ENCODE measurements around the gene PACRG. TPM values are rescaled to one million over a fixed set of nuclear protein-coding genes. Genes with fewer than 3 reads are reported as not detected.

PACRG gene
- polyA plus RNA-seq, 10 donors = 1.6 to 2.6 (median 2.4) TPM

DNA sequence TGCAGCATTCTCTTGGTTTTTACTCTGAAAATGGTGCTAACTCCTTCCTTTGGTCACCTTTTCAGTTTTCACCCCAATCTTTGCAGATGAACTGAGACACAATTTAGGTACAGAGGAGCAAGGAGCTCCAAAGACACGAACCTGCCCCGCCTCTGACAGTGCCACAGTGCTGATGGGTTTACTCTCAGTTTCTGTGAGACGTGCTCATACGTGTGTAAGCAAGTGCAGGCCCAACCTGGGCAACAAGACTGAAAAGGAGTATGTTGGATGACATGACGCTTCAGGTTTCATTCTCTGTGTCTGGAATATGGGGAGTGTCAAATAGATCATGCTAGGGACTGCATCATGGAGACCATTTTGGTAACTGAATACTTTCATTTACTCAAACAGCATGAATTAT is 352.5 kb downstream of the PACRG start:
- DNase-seq = no peak

DNA sequence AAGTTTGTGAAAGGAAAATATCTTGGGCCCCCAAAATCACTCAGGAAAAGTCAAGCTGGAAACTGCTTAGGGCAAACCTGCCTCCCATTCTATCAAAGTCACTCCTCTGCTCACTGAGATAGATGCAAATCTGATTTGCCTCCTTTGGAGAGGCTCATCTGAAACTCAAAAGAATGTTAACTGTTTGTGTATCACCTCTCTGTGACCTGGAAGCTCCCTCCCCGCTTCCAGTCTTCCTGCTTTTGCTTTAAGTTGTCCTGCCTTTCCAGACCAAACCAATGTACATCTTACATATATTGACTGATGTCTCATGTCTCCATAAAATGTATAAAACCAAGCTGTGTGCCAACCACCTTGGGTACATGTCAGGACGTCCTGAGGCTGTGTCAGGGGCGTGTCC is 355.4 kb downstream of the PACRG start:
- no peak for DNase-seq

DNA sequence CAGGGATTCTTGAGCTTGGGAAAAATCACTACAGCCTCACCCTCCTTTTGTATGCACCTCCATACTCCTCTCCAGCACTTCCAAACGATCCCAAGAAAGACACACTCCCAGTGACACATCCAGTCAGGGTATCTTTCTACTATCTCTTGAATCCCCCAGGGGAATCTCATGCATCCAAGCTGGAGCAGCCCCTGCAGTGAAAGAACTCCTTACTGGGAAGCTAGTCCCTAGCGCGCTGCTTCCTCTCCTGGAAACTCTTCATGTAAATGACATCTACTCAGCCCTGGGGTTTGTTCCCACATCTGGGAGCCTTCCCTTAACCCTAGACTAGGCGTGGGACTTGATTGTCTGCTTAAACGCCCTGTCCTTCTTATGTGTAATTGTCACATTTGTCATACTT is 357.7 kb downstream of the PACRG start:
- DNase-seq = no peak

DNA sequence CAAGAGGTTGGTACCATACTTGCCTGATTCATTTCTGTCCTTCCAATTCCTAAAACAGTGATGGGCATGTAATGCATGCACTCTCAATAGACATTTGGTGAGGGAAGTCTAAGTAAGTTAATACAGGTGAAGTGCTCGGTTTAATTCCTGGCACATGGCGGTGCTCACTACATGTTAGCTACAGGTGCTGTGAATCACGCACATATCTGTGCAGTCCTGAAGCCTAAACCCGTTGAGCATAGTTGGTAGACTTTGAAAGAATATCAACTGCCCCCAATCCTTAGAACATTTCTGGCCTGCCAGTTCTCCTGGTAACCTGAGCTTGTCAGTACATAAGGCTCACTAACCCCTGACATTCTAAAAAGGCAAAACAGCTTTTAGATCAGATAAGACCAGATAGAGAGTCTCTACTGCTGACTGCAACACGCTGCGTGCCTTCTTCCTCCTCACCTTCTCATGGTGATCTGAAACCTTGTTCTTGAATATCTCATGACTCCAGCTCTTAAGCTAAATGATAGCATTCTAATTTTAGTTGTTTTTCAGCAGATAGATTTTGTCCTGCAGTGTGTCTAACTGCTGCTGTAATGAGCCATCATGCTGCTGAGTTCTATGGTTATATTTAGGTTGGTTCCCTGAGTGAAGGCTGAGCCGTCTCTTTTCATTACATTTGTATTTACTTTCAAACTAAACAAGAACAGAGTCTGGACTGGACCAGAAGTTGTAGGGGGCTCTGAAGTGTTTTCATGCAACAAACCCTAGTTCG is 358.3 kb downstream of the PACRG start:
- DNase-seq = no peak

DNA sequence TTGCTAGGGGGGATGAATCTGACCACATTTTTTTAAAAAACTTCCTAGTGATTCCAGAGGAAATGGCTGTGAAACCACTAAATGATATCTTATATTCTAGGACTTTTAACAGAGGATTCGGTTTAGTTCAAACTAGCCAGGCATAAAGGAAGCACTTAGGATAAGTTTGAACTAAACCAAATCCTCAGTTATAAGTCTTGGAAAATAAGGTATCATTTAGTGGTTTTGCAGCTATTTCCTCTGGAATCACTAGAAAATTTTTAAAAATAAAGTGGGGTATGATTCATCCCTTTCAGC is 358.8 kb downstream of the PACRG start:
- DNase-seq = peak in 1 of 3 donors; percentile 16

DNA sequence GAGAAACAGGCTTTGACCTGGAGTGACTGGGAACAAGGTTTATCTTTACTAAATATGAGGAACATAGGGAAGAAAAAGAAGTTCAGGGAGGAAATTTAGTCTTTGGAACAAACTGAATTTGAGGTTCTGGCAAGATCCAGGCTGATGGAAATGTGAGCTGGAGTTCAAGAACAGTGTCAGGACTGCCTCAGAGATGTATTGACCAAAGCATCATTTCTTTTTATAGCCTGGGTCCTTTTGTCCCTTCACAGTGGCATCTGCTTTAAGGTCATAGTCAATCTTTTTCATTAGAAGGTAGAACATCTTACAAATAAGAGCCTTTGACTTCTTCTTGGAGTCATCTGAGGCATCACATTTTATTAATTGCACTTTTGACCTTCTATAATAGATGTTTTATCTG is 360.2 kb downstream of the PACRG start:
- no peak for DNase-seq

DNA sequence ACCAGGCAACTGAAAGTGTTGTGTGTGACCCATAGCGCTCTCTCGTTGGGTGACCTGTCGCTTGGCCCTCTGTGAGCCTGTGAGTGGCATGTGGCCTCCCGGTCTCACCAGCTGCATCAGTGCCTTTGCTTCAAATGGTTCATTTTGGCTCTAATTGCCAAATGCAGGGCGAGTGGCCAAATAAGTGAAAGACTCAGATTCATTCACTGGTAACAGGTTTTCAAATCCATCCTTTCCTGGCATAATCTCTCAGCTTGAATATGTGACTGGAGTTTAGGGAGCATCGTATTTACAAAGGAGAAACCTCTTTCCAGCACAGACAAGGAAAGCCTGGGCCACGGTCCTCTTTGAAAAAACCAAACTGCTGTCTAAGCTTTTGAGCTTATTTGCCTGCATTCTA is 365.1 kb downstream of the PACRG start:
- peak in 1 of 3 donors; percentile 20 for DNase-seq

DNA sequence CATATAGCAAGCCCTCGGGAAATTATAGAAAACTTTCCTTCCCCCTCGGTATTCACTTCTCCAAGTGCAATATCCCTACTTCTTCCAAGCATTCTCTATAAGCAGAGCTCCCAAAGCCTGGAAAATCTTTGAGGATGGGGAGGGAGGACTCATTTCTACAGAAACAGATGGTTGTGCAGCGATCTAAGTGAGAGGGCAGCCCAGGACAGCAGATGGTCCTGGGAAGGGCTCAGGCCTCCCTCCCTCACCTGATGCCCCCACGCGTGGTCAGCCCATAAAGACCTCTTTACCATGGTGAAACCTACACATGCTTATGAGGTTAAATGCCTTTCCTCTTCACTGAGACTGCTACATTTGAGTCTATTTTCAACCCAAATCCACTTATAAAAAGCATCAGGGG is 367.1 kb downstream of the PACRG start:
- no peak for DNase-seq

DNA sequence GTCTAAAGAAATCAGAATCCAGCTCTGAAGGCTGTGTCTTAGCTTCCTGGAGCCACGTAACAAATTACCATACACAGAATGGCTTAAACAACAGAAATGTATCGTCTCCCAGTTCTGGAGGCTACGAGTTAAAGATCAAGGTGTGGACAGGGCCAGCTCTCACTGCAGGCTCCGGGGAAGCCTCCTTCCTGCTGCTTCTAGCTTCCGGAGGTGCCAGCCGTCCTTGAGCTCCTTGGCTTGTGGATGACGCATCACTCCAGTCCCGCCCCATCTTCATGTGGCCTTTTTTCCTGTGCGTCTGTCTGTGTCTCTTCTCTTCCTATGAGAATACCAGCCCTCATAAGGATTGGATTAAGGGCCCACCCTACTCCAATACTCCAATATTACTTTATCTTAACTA is 367.6 kb downstream of the PACRG start:
- no peak for DNase-seq

DNA sequence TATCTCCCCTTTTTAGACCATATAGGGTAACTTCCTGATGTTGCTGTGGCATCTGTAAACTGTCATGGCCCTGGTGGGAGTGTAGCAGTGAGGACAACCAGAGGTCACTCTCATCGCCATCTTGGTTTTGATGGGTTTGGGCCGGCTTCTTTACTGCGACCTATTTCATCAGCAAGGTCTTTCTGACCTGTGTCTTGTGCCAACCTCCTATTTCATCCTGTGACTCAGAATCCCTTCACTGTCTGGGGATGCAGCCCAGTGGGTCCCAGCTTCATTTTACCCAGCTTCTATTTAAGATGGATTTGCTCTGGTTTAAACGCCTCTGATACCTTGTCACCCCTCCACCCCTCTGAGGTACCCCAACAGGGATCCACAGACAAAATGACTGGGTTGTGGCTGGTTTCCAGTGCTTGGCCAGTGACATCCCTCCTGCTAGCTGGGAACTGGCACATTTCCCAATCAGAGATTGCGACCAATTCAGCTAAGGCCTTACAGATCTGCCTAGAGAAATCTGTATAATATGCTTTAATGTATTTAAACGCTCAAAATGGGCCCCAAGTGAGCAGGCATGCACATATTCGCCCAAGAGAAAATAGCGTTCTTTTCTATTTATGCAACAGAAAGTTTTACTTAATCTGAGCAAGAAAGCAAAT is 371.2 kb downstream of the PACRG start:
- DNase-seq = peak in 2 of 3 donors; percentile 10 to 28

DNA sequence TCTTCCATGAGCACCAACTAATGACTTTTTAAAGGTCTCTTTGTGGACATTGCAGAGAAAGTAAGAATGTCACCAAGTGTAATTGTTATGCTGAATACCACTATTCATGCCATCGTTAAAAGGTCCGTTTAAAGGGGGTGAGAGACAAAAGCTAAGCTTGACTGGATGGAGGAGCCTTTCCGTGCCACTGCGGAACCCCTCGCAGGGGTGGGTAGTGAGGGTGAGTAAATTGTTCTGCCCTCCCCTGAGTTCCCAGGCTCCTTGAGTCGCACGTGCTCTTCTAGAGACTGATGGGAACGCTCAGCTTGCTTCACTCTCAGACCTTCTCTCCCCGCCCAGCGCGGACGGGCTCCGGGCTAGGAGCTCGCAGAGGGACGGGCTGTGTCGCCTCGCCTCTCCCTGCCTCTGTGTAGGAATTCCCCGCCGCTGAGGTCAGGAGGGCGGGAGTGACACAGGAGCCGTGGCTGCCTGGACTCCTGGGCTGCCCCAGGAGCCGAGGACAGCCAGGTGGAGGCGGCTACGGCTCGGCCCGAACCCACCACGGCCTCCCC is 371.9 kb downstream of the PACRG start:
- no peak for DNase-seq

DNA sequence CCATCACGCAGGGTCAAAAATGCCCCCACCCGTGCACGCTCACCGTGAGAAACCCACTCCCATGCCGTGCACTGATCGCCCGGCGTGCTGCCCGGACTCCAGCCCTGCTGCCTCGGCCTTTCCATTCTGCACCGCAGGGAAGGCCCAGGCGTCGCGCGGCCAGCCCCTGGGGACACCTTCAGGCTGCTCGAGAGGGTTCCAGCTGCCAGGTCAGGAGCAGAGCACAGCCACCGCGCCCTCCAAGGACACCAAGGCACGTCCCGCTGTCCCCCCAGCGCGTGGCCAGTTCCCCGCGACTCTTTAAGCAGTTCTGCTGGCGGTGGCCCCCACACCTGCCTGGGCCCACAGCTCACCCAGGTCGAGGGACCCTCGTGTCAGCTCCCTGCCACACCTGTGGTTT is 372.5 kb downstream of the PACRG start:
- DNase-seq = no peak

DNA sequence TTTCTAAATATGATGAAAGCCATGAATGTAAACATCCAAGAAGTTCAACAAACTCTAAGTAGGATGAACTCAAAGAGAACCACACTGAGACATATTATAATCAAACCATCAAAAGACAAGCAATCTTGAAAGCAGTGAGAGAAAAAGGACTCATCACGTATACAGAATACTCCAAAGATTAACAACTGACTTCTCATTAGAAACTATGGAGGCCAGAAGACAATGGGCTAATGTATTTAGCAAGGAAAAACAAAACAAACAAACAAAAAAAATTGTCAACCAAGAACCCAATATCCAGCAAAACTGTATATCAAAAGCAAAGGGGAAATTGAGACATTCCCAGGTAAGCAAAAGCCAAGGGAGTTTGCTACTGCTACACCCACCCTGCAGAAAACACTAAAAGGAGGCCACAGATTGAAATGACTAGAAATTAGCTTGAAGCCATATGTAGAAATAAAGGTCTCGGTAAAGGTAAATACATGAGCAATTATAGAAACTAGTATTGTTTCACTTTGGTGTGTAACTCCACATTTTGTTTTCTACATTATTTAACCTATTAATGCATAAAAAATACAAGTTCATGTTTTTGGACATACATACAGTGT is 385.7 kb downstream of the PACRG start:
- no peak for DNase-seq

DNA sequence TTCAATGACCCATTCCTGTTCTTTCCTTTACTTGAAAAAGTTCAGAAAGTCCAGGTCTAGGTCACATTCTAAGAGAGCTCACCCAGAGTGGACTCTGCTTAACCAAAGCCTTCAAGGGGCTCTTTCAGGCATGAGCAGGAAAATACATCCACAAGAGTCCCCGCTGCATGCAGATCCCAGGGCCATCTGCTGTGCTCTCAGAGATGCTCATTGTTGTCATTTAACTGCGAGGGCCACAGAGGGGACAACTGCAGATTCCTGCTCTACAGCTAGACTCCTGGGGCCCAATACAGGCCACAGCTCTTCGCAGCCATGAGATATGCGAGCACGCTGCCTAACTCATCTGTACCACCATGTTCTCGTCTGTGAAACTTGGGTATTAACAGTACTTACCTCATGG is 391.2 kb downstream of the PACRG start:
- DNase-seq = no peak

DNA sequence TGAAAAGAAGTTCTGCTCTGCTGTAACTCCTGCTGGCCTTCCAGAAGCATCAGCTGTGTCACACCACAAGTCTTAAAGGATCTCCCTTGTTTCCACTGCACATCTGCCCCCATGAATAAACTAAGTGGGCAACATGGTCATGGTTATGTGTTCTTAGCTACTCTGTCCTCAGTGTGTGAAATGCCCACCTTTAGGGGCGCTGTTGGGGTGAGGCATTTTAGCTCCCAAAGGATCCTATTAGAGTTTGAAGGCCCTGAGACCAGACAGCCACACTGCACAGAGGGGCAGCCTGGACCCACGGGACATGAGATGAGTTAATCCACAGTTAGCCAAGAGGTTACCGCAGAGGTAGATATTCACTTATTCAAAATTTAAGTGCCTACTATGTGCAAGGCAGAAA is 392.4 kb downstream of the PACRG start:
- DNase-seq = no peak

DNA sequence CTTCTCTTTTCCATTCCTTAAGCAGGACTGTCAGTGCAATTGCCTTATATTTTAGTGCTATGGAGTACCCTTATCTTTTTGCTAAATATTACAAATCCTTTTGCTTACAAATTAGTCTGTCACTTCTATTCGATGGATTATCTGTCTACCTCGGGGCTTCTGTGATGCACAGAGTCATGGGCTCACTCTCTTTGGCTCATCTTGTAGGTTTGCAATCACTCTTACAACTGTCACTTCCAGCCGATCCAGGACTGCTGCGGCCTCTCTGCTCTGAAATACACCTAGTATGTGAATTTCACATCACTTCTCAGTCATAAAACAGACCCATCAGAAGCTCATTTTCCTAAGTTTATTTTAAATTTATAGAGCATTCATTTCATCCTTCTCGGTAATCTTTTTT is 393.5 kb downstream of the PACRG start:
- DNase-seq = no peak

DNA sequence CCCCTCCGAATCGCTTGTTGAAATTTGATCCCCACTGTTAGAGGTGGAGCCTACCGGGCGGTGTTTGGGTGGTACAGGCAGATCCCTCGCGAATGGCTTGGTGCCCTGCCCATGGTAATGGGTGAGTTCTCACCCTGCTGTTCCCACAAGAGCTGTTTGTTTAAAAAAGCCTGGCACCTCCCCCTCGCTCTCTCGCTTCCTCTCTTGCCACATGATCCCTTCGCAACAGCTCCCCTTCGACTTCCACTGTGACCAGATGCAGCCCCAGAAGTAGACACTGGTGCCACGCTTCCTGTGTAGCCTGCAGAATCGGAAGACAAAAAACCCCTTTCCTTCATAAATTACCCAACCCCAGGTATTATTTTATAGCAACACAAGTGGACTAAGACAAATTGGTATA is 394.6 kb downstream of the PACRG start:
- peak in 2 of 3 donors; percentile 10 to 19 for DNase-seq

DNA sequence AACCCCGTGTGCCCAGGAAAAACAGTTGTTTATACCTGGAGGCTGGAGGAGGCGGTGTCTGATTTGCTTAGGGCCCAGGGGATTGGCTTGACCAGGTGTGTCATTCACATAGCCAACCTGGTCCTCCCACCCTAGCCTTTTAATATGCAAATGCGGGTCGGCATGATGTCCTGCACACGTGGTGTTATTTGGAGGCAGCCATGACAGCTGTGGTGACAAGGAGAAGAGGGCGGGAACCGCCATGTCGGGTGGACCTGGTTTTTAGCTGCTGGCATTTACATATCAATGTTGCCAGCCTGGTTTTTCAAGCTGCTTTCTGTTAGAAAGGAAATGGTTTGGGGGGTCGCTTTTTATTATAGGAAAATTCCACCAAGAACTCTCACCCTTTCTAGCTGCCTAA is 395.3 kb downstream of the PACRG start:
- no peak for DNase-seq

DNA sequence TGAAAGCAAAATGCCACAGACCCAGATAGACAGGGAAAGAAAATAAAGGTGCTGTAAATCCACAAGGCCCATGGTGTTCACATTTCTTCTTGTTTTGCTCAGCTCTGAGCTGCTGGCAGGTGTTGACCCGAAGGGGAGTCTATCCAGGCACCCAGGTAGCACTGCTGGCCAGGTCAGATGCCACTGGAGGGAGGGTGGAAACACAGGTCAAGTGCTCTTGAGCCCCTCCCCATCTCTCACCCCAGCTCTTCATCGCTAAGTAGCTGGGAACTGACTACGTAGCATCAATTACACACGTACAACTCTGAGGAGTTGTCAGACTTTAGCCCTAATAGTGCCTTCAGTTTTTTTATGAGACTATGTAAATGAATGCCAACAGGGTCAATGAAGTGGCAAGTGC is 399.0 kb downstream of the PACRG start:
- DNase-seq = no peak

DNA sequence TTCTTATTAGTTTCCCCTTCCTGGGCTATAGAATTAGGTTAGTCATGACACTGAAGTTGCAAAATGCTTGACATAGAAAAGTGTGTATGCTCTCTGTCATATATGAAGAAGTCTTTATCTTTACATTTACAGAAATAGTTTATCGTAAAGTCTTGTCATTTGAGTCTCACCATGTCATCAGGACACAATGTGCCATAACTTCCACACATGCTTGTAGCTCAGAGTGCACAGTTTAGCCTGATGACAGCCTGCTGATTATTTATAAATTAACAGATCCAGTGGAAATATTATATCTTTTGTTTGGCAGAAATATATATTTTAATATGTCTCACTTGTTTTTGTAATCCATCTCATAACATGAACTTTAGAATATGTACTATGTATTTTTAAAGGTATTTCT is 399.8 kb downstream of the PACRG start:
- no peak for DNase-seq

DNA sequence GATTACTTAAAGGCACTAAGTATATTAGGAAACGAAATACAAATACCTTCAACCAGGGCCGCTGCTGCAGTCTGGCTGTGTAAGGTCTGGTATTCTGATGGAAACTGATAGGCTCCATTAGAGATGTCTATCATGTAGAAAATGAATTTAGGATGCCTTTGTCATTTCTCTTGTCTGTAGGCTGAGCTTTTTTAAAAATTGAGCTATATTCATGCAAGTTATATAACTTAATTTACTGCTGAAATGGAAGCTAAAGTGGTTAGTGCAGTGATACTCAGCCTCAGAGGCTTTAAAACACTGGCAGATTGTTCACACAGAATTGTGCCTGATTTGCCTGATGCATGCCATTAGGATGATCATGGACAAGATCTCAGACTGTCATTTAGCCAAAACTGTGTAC is 400.6 kb downstream of the PACRG start:
- no peak for DNase-seq

DNA sequence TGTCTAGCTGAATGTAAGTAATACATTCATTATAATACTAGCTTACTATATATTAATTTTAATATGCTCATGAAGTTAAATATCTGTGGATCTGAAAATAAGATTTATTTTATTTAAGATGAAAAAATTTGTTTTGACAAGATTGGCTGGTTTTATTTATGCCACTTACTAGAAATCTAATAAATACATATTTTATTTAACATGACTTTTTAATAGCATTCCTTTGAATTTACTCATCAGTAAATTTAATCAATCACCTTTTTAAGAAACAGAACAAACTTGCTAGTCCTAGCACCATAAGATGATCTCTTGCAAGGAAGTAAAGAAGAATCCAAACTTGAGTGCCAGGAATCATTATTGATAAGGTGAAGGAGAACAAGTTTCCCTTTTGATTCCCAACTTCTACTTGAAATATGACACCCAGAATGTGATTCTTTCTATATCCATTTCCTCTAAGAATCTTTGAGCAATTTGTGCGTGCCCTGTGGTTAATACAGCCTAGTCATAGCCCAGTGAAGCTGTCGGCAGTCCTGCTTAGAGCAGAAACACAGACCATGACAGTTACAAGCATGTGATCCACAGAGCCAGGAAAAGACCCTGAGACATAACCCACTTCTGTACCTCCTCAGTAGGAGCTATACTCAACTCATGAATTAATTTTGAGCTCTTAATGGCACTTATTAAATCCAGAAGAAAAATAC is 404.4 kb downstream of the PACRG start:
- DNase-seq = peak in 1 of 3 donors; percentile 5

DNA sequence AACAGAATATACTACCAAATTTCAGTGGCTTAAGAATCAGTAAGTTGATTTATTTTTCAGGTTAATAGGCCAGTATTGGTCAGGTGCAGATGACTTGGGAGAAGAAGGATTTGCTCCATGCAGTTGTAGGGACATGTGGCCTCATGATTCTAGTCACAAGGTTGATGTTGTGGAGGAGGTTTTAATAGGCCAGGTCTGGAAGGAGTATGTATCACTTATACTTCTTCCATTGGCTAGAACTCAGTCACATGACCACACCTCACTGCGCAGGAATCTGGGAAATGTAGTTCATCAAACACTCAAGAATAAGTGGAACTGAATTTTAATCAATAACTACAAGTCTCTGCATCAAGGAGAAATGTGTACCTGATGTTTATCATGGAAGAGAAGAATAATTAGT is 405.2 kb downstream of the PACRG start:
- DNase-seq = no peak
